HG03558 (cell line): ENCODE data around the gene C1QTNF12.
"Not testable (repeated sequence)": the region's sequence is repeated elsewhere in the genome, so short reads cannot be mapped to it uniquely, and the experiment has no call there.

ENCODE experiments used
- ATAC-seq: cut with Tn5 transposase; IDR thresholded peaks from one replicate; pipeline ENCODE4 v1.9.1; 2021; ENCODE audit warnings: moderate number of reproducible peaks; ENCODE audit not compliant: unreplicated experiment; ENCODE audit errors: extremely low read depth

Gene C1QTNF12

DNA sequence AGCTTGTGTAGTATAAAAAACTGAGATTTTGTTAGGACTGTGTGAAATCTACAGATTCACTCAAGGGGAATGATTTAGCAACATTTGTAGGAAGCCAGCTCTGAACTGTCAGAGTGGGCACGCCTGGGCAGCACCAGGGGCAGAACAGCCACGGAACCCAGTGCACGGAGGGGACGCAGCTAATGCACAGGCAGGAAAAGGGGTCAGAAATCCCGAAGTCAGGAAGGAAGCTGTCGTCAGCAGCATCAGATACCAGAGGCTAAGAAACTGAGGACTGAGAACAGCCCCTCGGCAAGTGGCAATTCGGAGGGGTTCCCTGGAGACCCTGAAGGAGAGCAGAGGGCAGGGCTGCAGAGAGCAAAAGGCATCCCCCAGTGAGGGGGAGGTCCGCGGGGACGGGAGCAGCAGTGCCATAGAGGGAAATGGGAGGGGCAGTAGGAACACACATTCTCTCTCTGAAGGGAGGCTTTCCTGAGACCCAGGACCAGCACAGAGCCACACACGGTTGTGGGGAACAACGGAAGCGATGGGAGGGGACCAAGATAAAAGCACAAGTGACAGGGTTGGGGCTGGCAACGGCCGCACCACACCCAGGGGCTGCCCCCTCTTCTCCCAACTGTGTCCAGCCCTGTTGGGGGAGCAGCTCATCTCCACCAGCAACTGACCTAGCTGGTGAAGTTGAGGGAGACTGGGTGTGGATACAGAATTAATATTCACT, 14.5 kb upstream of the C1QTNF12 start:
- no peak for ATAC-seq

DNA sequence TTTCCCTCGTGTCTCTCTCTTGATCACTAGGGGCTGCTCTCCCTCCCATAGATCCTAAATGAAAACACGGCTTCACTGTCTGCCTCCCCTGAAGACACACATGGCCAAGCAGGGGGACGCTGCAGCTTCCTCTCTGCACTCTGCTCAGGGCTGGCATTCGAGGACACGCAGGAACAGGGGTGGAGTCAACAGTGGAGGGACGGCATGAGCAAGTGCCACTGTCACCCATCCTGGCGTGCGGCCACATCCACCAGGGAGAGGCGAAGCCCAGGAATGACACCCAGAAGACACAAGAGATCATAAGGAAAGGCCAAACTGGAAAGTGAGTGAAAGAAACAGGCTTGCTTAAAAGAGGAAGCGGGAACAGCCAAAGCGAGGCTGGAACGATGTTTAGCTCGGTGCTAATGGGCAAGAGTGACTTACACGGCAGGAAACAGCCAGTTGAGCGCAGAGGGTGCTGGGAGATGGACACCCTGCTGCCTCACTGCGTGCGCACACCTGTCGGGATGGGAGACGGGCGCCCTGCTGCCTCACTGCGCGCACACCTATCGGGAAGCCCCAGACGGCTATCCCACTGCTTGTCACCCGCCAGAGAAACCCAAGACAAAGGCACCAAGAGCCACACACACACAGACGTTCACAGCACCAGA, 13.6 kb upstream of the C1QTNF12 start:
- ATAC-seq: no peak

GRCh38 chr1:1259540-1259939, 13.0 kb upstream of the C1QTNF12 start:
- ATAC-seq: no peak

DNA sequence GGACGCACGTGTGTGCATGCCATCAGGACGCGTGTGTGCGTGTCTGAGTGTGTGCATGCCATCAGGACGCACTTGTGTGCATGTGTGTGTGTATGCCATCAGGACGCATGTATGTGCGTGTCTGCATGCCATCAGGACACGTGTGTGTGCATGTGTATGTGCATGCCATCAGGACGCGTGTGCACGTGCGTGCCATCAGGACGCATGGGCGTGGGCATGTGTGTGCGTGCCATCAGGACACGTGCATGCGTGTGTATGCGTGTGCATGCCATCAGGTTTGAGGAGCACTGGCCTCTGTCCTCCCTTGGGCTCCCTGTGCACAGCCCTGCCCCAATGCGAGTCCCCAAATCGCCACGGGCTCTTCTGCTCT, 12.6 kb upstream of the C1QTNF12 start:
- no peak for ATAC-seq

GRCh38 chr1:1256956-1257871, 10.7 kb upstream of the C1QTNF12 start:
- no peak for ATAC-seq

DNA sequence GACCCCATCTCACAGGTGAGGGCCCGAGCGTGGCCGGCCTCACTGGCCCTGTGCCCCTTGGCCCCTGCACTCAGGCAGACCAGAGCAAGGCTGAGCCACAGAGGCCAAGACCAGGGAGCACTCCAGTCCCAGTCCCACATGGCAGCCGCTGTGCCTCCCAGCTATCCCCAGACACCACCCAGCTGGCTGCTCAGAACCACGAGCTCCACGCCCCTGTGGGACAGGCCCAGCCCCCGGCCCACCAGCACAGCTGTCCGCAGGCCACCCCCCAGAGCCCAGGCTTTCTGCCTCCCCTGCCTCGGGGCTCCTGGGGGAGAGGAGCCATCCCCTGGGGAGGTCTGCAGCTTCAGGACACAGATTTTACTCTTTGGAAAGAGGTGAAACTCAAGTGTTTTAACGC, 9.1 kb upstream of the C1QTNF12 start:
- no peak for ATAC-seq

DNA sequence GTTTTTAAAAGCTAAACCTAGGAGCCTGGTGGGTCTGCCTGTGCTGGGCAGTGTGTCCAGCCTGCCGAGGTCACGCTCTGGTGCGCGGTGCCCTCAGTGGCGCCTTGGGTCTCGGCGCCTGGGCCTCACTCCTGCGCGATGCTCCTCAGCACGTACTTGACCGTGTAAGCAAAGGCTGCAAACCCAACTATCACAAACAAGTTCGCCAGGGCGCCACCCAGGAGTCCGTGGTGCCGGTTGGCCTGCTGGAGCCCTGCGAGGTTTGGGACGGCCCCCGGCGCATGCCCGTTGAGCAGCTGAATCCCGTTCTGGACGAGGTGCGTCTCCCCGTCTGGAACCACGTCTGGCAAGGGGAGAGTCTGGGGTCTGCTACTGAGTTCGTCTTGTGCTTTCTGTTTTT, 8.6 kb upstream of the C1QTNF12 start:
- no peak for ATAC-seq

- no peak for ATAC-seq
Measured at GRCh38 chr1:1254667-1254998, 8.1 kb upstream of the C1QTNF12 start.

- ATAC-seq: no peak
Measured at GRCh38 chr1:1253972-1254666, 7.6 kb upstream of the C1QTNF12 start.

GRCh38 chr1:1253314-1253713, 6.8 kb upstream of the C1QTNF12 start:
- ATAC-seq: no peak

- peak; percentile 55 for ATAC-seq
Measured at GRCh38 chr1:1250786-1251284, 4.3 kb upstream of the C1QTNF12 start.

DNA sequence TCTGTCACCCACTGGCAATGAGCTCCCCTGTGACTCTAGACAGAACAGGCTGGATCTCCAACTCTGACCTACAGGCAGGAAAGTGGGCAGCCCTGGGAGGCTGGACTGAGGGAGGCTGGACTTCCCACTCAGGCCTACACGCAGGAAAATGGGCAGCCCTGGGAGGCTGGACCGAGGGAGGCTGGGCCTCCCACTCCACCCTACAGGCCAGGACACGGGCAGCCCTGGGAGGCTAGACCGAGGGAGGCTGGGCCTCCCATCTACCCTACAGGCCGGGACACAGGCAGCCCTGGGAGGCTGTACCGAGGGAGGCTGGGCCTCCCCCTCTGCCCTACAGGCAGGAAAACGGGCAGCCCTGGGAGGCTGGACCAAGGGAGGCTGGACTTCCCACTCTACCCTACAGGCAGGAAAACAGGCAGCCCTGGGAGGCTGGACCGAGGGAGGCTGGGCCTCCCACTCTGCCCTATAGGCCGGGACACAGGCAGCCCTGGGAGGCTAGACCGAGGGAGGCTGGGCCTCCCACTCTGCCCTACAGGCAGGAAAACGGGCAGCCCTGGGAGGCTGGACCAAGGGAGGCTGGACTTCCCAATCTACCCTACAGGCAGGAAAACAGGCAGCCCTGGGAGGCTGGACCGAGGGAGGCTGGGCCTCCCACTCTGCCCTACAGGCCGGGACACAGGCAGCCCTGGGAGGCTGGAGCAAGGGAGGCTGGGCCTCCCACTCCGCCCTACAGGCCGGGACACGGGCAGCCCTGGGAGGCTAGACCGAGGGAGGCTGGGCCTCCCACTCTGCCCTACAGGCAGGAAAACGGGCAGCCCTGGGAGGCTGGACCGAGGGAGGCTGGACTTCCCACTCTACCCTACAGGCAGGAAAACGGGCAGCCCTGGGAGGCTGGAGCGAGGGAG, 1.7 kb upstream of the C1QTNF12 start:
- not testable (repeated sequence) for ATAC-seq

- no peak for ATAC-seq
Measured at GRCh38 chr1:1247341-1247913, 905 bp upstream of the C1QTNF12 start.

GRCh38 chr1:1245817-1246576, 525 bp downstream of the C1QTNF12 start:
- no peak for ATAC-seq

- no peak for ATAC-seq
Measured at GRCh38 chr1:1245178-1245816, 1.2 kb downstream of the C1QTNF12 start.

DNA sequence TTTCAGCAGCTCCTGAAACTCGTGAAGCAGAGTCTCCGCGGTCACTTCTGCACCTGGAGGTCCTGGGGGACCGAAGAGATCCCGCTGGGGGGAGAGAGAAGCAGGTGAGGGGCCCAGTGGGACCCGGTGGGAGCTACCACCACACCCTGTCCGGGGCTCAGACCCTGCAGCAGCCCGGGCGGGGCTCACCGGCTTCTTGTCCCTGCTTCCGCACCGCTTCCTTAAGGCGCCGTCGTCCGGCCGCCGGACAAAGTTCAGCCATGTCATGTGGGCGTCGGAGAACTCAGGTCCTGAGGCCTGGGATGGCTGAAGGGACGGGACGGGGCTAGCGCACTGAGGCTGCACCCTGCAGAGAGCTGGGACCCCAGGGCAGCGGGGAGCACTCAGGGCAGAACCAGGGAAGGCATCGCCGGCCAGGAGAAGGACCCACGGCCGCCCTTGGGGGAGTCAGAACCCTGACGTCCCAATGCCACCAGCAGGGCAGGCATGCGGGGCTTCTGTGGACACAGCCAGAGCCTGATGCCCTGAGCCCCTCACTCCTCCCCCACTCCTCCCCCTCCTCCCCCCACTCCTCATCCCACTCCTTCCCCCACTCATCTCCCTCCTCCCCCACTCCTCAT, 2.2 kb downstream of the C1QTNF12 start:
- ATAC-seq: no peak

DNA sequence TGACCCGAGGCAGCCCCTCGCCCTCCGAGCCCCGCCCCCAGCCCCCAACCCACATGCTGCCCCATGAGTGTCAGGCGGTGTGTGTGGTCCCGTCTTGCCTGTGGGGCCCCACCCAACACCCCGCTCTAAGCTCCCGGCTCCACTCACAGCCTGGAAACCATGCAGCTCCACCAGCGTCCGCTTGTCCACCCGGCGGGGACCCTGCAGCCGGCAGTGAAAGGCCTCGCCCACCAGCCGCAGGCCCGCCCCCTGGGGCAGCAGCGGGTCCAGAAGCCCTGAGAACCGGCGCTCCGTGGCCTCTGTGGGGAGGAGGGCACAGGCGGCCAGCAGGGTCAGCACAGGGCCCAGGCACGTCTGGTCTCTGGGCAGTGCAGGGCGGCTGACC, 2.7 kb downstream of the C1QTNF12 start:
- ATAC-seq: no peak

- ATAC-seq: no peak
Measured at GRCh38 chr1:1243266-1243660, 3.3 kb downstream of the C1QTNF12 start.
